Vagina (tissue), 2 donors: ENCODE measurements around the gene PARS2.

Source experiments
- CTCF ChIP-seq, 3 experiments: fragments of 450-650 bp in 2 of 3; fragments of 200-600 bp in 1 of 3; sonication (generic) in 1 of 3; IDR thresholded peaks; one replicate each; pipeline ENCODE4 v1.5.1; 2017 to 2019; ENCODE audit warnings: antibody characterized with exemption in 3 of 3, mild to moderate bottlenecking in 2 of 3, moderate library complexity in 2 of 3
- POLR2A ChIP-seq, 2 donors: fragments of 450-650 bp; IDR thresholded peaks; one replicate each; pipeline ENCODE4 v1.6.1; 2017; ENCODE audit warnings: antibody characterized with exemption in 2 of 2, mild to moderate bottlenecking in 2 of 2, moderate library complexity in 2 of 2
- POLR2AphosphoS5 ChIP-seq, 2 donors: sonication (generic); formaldehyde crosslinking; IDR thresholded peaks; one replicate each; pipeline ENCODE4 v1.9.0; 2017; ENCODE audit warnings: antibody characterized with exemption in 2 of 2, mild to moderate bottlenecking in 2 of 2, low read depth in 1 of 2; ENCODE audit not compliant: insufficient read depth in 1 of 2

DNA sequence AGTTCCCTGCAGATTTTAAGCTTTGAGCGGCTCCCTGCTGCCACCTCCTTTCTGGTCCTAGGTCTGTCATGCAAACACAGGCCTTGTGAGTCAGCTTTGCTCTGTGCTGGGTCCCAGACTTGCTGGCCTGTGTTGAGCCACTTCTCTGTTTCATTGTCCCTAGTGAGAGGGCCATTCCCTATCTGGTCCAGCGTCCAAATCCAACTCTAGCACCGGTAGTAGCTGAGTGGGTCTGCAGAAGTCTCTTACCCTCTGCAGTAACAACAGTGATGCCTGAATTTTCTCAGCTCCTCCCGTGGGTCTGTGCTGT lies 31.0 kb upstream of the PARS2 start:
- TF ChIP-seq POLR2AphosphoS5 (IDR thresholded peaks at IDR 0.05; ENCODE audit: insufficient read depth in 1 of 2, low read depth in 1 of 2), result no peak
- TF ChIP-seq CTCF (IDR thresholded peaks at IDR 0.05), result no peak
- TF ChIP-seq POLR2A (IDR thresholded peaks at IDR 0.05), result no peak
